Measurements from ENCODE around the gene YARS1.

YARS1 gene

DNA sequence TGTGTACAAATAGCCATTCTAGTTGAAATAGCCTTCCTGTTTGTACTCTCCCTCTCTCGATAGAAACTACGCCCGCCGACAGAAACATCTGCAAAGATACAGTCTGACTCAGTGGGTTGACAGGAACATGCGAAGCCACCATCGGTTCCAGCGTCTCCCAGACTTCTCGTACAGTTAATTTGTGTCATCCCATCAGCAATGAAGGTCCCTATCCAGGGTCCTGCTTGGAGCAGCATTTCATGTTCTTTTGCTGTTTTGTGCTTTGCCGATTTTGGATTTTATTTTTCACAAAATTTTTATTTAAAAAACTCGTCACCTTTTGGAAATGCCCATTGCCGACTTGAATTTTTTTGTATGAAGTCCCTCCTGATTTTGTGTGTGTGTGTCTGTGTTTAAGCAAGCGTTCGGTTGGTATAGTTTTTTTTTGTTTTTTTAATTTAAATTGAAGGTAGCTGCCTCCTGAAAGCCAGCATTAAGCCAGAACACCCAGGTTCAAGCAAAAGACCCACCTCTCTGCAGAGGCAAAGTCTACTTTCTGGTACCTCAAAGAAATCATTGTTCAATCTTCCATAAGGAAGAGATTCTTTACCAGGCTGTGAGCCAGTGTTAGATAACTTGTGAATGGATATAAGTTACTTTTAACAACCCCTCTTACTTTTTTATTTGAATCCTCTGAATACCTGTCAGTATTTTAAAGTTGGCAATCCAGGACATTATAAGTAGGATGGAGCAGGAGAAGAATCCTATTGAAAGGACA lies 38.9 kb upstream of the YARS1 start:
- Histone ChIP-seq H3K36me3 (ENCODE audit: control insufficient read depth, insufficient read depth, low read length) (peaks cover 69% of the 10 kb centered on the region), H3K4me1 (ENCODE audit: control insufficient read depth, insufficient read depth, low read length) (peaks cover 1% of the 10 kb centered on the region; the same call in 1 of the 2 replicates), H3K9ac (ENCODE audit: low read length) (no peak overlapping the region), H3K9me3 (ENCODE audit: control insufficient read depth, insufficient read depth, low read depth, low read length) (no peaks in the 10 kb centered on the region), H3K4me3 (ENCODE audit: low read depth, low read length) (no peak overlapping the region), H3K27ac (ENCODE audit: low read depth, low read length) (no peak overlapping the region), H3K27me3 (ENCODE audit: control insufficient read depth, insufficient read depth, low read length) (no peaks in the 10 kb centered on the region)

DNA sequence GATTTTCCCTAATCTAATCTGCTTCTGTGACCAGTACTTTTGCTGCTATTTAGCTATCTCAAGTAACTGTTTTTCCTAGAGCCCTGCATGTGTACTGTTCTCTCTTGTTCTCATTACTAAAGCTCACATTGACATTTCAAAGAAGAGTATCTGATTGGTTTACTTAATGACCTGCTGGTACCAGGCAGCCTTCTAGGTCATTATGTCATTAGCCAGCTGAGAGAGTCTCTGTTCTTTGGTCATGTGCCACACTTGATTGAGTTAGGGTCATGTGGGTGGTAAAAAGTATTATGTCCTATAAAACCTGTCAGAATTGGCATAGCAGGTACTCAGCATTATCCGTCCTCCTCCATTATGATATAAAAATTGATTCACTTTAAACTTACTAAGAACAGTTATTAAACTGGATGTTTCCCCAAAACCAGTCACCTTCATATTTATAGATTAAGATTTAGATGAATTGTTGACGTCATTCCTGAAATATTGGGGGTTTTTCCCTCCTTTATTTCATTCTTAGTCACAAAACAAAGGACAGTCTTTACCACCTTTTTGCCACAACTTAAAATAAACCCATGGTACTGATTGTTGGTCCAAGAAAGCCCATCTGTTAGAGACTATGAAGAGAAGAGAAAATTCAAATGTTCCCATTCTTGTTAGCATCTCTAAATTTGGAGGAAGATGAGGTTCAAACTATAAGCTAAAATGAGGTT lies 31.4 kb upstream of the YARS1 start:
- no peak overlapping the region for H3K9ac ChIP-seq (ENCODE audit: low read length)
- no peak overlapping the region for H3K4me3 ChIP-seq (ENCODE audit: low read depth, low read length)
- no peak overlapping the region for H3K27ac ChIP-seq (ENCODE audit: low read depth, low read length)
- H3K36me3 ChIP-seq (ENCODE audit: control insufficient read depth, insufficient read depth, low read length) = peaks cover 41% of the 10 kb centered on the region
- H3K9me3 ChIP-seq (ENCODE audit: control insufficient read depth, insufficient read depth, low read depth, low read length) = no peaks in the 10 kb centered on the region
- peaks cover 10% of the 10 kb centered on the region; the same call in 1 of the 2 replicates for H3K4me1 ChIP-seq (ENCODE audit: control insufficient read depth, insufficient read depth, low read length)
- no peaks in the 10 kb centered on the region for H3K27me3 ChIP-seq (ENCODE audit: control insufficient read depth, insufficient read depth, low read length)

DNA sequence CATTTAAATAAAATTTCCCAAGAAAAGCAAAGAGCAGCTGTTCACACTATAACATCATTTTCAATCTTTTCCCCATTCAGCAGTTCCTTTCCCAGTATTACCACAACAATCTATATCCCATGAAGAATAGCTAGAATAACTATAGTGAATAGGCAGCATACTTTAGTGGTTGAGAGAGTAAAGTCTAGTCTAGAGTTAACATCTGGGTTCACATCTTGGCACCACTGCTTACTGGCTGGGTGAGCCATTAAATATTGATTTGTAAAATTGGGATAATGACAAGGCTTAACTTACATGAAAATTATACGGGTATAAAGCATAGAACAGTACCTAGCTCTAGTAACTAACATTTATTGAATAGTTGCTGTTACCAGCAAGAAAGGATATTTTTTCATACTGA lies 14.7 kb upstream of the YARS1 start:
- Histone ChIP-seq H3K4me1 (ENCODE audit: control insufficient read depth, insufficient read depth, low read length) (no peaks in the 10 kb centered on the region), H3K27me3 (ENCODE audit: control insufficient read depth, insufficient read depth, low read length) (no peaks in the 10 kb centered on the region), H3K9me3 (ENCODE audit: control insufficient read depth, insufficient read depth, low read depth, low read length) (no peaks in the 10 kb centered on the region), H3K4me3 (ENCODE audit: low read depth, low read length) (no peak overlapping the region), H3K36me3 (ENCODE audit: control insufficient read depth, insufficient read depth, low read length) (peaks cover 91% of the 10 kb centered on the region), H3K27ac (ENCODE audit: low read depth, low read length) (no peak overlapping the region), H3K9ac (ENCODE audit: low read length) (no peak overlapping the region)

DNA sequence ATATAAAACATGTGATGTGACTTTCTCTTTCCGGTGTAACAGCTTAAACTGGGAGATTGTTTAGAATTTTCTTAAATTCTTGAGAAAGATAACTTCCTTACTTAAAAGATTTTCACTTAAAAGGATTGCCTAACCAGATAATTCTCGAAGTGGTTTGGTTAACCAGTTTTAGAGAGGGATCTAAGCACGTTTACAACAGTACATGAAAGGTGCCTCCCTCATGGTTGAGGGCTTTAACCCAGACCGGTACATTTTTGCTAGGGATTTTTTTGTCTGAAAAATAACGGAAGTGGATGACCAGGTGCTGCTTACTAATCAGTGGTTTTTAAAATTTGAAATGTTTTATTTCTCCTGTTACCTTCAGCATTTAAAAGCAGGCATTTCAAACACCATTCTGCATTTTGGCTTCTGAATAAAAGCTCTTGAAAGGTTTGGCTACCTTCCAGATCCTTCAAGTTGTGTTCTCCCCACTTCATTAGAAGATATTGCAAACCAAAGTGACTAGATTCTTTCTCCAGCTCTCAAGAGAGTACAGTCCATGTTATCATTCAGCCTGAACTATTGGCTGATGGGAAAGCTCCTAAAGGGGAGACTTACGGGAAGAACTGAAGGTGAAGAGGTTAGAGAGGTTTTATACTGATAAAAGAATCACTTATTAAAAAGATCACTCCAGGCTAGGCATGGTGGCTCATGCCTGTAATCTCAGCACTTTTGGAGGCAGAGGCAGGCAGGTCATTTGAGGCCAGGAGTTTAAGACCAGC lies 13.1 kb upstream of the YARS1 start:
- Histone ChIP-seq H3K4me1 (ENCODE audit: control insufficient read depth, insufficient read depth, low read length) (no peaks in the 10 kb centered on the region), H3K27me3 (ENCODE audit: control insufficient read depth, insufficient read depth, low read length) (no peaks in the 10 kb centered on the region), H3K36me3 (ENCODE audit: control insufficient read depth, insufficient read depth, low read length) (peaks cover 97% of the 10 kb centered on the region), H3K27ac (ENCODE audit: low read depth, low read length) (no peak overlapping the region), H3K4me3 (ENCODE audit: low read depth, low read length) (no peak overlapping the region), H3K9me3 (ENCODE audit: control insufficient read depth, insufficient read depth, low read depth, low read length) (no peaks in the 10 kb centered on the region), H3K9ac (ENCODE audit: low read length) (no peak overlapping the region)

DNA sequence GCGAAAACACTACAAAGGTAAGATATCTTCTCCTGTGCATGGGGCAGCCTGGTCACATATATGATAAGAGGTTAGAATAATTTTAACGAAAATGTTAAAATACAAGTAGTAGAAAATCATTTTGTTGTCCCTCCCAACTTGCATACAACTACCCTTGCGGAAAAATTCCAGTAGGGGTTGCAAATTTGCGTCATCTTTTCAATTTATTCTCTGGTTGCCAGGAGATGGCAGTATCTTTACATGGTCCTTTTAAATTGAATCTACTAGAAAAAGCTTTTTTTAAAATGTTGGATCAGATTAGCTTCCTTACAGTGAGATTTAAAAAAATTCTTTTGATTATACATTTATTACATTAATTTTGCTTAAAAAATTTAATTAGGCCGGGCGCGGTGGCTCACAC lies 11.2 kb upstream of the YARS1 start:
- Histone ChIP-seq H3K36me3 (ENCODE audit: control insufficient read depth, insufficient read depth, low read length) (peaks cover 90% of the 10 kb centered on the region), H3K4me1 (ENCODE audit: control insufficient read depth, insufficient read depth, low read length) (no peaks in the 10 kb centered on the region), H3K27me3 (ENCODE audit: control insufficient read depth, insufficient read depth, low read length) (no peaks in the 10 kb centered on the region), H3K4me3 (ENCODE audit: low read depth, low read length) (no peak overlapping the region), H3K27ac (ENCODE audit: low read depth, low read length) (no peak overlapping the region), H3K9ac (ENCODE audit: low read length) (no peak overlapping the region), H3K9me3 (ENCODE audit: control insufficient read depth, insufficient read depth, low read depth, low read length) (no peaks in the 10 kb centered on the region)

DNA sequence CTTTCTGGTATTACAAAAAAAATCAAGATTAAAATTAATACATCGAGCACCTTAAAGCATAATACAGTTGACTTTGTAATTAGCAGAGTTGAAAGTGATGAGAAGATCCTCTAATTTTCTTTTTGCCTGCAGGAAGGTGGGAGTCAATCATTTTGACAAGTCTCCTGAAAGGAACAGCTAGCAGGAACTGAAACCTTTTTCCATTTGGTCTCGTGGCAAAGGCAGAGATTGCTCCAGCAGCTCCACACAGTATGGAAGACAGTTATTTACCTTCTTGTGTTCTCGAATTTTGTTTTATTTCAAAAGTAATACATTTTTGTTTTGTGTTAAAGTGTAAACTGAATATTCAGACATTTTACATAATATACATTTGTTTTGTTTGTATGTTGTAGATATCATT lies 8.0 kb upstream of the YARS1 start:
- Histone ChIP-seq H3K4me1 (ENCODE audit: control insufficient read depth, insufficient read depth, low read length) (no peaks in the 10 kb centered on the region), H3K27me3 (ENCODE audit: control insufficient read depth, insufficient read depth, low read length) (no peaks in the 10 kb centered on the region), H3K4me3 (ENCODE audit: low read depth, low read length) (no peak overlapping the region), H3K9ac (ENCODE audit: low read length) (no peak overlapping the region), H3K27ac (ENCODE audit: low read depth, low read length) (no peak overlapping the region), H3K9me3 (ENCODE audit: control insufficient read depth, insufficient read depth, low read depth, low read length) (no peaks in the 10 kb centered on the region), H3K36me3 (ENCODE audit: control insufficient read depth, insufficient read depth, low read length) (peaks cover 63% of the 10 kb centered on the region)

DNA sequence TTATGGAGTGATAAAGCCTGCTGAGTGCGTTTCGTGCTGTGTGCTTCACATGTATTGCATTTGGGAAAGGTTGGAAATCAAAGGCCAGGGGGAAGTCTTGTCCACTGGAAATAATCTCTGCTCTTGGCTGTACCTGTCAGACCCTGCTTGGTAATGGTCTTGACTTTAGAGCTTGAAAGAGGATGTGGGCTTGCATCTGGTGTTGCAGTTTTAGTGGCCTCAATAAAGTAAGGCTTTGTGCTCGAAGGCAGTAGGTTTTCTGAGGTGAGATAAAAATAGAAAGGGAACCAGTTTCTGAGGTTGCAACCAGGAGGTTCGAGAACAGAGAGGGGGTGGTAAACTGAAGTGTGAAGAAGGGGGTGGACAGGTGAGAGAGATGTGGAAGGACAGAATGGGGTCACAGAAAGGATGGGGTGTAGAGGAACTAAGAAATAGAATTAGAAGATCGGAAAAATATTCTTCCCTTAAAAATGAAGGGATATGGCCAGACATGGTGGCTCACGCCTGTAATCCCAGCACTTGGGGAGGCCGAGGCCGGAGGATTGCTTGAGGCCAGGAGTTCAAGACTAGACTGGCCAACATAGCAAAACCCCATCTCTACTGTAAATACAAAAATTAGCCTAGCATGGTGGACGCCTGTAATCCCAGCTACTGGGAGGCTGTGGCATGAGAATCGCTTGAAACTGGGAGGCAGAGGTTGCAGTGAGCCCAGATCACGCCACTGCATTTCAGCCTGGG lies 1.8 kb upstream of the YARS1 start:
- H3K27ac ChIP-seq (ENCODE audit: low read depth, low read length) = peak overlapping the region; percentile 98
- H3K27me3 ChIP-seq (ENCODE audit: control insufficient read depth, insufficient read depth, low read length) = no peaks in the 10 kb centered on the region
- H3K36me3 ChIP-seq (ENCODE audit: control insufficient read depth, insufficient read depth, low read length) = peaks cover 19% of the 10 kb centered on the region
- peaks cover 19% of the 10 kb centered on the region; the same call in 1 of the 2 replicates for H3K4me1 ChIP-seq (ENCODE audit: control insufficient read depth, insufficient read depth, low read length)
- H3K9ac ChIP-seq (ENCODE audit: low read length) = peak overlapping the region; percentile 99
- H3K4me3 ChIP-seq (ENCODE audit: low read depth, low read length) = peak overlapping the region; percentile 83
- H3K9me3 ChIP-seq (ENCODE audit: control insufficient read depth, insufficient read depth, low read depth, low read length) = no peaks in the 10 kb centered on the region

DNA sequence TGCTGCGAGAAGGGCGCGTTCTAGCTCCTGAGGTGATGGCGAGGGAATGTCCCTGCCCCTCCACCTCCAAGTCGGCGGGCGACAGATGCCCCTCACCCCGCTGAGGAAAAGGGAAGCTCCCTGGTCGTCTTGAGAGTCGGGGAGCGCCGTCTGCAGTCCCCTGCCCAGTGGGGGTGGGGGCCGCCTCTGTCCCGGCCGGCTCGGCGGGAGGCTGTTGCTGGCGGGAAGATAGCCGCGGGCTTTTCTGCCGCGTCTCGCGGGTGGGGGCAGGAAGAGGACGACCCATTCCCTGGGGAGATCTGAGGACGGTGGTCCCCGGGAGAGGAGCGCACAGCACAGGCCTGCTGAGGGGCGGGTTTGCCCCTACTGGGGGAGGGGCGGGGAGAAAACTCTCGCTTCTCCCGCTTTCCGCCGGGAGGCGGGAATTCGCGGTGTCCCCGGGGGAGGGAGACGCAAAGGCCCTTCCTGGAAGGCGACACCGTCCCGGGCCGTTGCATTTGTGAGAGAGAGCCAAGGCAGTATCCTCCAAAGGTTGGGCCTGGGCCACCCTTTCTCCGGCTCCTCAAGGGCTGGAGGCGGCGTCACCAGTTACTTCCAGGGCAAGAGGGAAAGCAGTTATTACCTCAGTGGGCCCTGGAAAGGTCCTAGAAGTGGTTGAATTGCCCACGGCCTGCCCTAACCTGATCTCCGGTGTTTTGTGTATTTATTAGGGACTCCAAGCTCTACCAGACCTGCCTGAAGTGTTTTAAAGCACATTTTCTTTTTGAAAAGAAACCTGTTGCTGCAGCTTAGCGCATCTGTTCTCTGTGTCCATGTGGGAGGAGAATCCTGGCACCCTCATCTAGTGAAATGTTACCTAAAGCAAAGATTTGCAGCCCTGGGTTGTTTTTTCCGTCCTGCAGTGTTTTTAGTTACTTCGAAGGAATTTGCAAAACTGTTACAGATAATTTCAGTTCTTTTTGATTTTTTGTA lies 943 bp upstream of the YARS1 start:
- Histone ChIP-seq H3K9ac (ENCODE audit: low read length) (peak overlapping the region; percentile 99), H3K27ac (ENCODE audit: low read depth, low read length) (peak overlapping the region; percentile 98), H3K36me3 (ENCODE audit: control insufficient read depth, insufficient read depth, low read length) (peaks cover 19% of the 10 kb centered on the region), H3K4me1 (ENCODE audit: control insufficient read depth, insufficient read depth, low read length) (peaks cover 20% of the 10 kb centered on the region; the same call in 1 of the 2 replicates), H3K27me3 (ENCODE audit: control insufficient read depth, insufficient read depth, low read length) (no peaks in the 10 kb centered on the region), H3K9me3 (ENCODE audit: control insufficient read depth, insufficient read depth, low read depth, low read length) (no peaks in the 10 kb centered on the region), H3K4me3 (ENCODE audit: low read depth, low read length) (peak overlapping the region; percentile 83)

DNA sequence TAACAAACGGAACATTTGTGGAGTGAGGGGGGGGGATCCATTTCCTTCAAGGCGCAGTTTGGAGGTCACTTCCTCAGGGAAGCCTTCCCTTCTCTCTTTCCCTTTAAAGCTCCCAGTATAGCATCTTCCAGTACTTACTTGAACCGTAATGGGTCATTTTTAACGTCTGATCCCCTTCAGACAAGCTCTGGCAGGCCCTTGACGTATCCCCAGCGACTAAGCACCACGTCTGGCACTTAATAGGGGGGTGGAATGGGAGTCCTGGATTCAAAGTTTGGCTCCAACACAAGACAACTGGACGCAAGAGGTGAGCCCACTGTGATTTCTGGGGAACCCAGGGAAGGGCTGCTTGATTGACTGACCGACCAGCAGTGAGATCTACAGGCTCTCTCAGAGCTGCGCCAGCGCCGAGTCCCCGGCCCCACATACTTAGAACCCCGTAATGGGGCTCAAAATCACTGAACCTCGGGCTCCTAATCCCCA lies 441 bp downstream of the YARS1 start:
- Histone ChIP-seq H3K36me3 (ENCODE audit: control insufficient read depth, insufficient read depth, low read length) (peaks cover 20% of the 10 kb centered on the region), H3K27me3 (ENCODE audit: control insufficient read depth, insufficient read depth, low read length) (no peaks in the 10 kb centered on the region), H3K27ac (ENCODE audit: low read depth, low read length) (peak overlapping the region; percentile 96), H3K4me1 (ENCODE audit: control insufficient read depth, insufficient read depth, low read length) (peaks cover 31% of the 10 kb centered on the region), H3K4me3 (ENCODE audit: low read depth, low read length) (peak overlapping the region; percentile 83), H3K9ac (ENCODE audit: low read length) (peak overlapping the region; percentile 99), H3K9me3 (ENCODE audit: control insufficient read depth, insufficient read depth, low read depth, low read length) (no peaks in the 10 kb centered on the region)

Data from HUES6 (cell line).